ENCODE results near the gene NR2F1-AS1. TPM values are rescaled to one million over a fixed set of nuclear protein-coding genes. Genes with fewer than 3 reads are reported as not detected.

The NR2F1-AS1 gene
- total and polyA plus RNA-seq, 2 of the 4 experiments (the other 2 are of a cell fraction): 12.5 to 12.8 TPM

DNA sequence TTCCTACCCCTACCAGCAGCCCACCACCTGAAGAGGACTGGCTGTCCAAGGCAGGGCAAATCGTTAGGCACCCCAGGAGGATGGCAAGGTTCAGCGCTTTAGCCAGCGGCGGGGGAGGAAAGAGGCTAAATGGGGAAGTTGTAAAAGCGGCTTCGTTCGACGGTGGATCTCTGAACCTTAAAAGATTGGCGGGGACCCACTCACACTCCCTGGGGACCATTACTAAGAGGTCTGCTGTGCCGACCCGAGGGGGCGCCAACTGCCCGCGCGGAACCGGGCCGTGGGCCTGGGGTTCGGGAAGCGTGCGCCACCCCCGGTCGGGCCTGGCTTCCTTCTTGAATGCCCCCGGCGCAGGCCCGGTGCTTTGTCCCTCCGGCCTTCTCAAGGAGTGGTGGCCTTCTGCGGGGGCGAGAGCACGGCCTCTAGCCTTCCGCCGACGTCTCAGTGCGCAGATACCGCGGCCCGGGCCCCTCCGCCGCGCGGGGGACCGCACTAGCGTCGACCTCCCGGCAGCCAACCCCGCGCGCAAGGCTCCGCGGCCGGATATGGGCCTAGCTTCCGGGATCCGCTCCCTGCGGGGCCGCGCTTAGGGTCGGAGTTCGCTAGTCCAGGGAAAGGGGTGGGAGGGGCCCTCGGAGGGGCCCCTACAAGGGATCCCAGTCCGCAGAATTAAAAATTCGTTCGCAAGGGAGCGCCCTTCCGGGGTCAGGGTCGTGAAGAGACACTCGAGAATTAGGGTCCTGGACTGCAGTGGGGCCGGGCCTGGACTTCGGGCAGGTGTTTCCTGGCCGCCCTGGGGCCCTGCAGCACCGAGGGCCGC, 10.5 kb downstream of the NR2F1-AS1 start (continued):
- no peak for TF ChIP-seq NFE2L2 (IDR thresholded peaks at IDR 0.05; ENCODE audit: low read depth, low read length)

DNA sequence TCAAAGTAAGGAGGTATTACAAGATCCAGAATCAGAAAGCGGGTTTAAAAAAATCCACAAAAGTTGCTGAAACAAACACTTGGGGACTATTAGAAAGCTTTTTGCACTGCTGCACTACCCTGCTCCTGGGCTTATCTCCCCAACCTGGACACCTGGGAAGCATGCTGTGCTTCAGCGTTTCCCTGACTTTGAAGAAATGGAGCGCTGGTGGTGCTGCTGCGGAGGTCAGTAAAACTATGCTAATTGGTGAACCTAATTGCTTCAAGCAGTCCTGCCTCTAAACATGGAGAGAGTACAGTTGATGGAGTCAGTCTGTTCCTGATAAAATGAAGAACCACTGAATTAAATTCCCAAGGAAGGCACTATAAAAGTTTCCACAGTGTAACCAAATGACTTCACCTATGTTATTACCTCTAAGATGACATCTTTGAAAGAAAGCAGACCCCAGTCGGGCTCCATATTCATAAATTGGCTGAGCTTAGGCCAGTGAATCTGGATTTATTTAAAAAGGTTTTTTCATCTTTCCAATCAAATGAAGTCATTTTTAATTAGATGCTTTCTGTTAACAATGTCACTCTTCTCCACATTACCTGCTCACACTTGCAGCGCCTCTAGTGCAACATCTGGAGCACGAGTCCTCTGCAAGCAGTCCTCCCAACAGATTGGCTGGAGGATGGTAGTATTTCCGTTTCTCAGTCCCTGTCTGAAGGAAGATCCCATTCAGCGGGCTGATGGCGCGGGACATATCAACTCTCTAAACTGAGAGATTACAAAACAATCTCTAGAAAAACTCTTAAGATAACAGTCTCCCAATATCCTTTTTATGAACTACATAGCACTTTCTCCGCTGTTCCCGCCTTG, 11.5 kb downstream of the NR2F1-AS1 start:
- dilution Hi-C loops (cut with HindIII; ENCODE audit: low sequenced_read_pairs, unreplicated experiment): no loop called here
- in situ Hi-C loops (cut with MboI; ENCODE audit: low sequenced_read_pairs): loop anchor here (10.0 kb wide), 3 partner anchors 485 to 1025 kb away; no protein-coding TSS in a partner anchor
- H3K56ac ChIP-seq (ENCODE audit: extremely low read depth, insufficient read depth, low read length): no peak overlapping the region
- H3K14ac ChIP-seq (replicated peaks; ENCODE audit: low read depth, low read length): no peak overlapping the region
- POLR2A ChIA-PET (ENCODE audit: unreplicated experiment): no interaction called here
- H3K4me2 ChIP-seq (ENCODE audit: low read depth, low read length): no peak overlapping the region
- DNase-seq: no peak
- H2AK9ac ChIP-seq (replicated peaks; ENCODE audit: low read depth, low read length, poor library complexity): no peak overlapping the region
- intact Hi-C loops (cut with micrococcal nuclease): loop anchor here (2.0 kb wide), 1 partner anchor 761 kb away; no protein-coding TSS in a partner anchor
- no peak overlapping the region for H3K27ac ChIP-seq (ENCODE audit: insufficient read depth, low read length)
- H2AK5ac ChIP-seq (ENCODE audit: low read depth, low read length): no peak overlapping the region
- no peak for ATAC-seq (ENCODE audit: low read depth)
- H3K9me3 ChIP-seq (ENCODE audit: control insufficient read depth, insufficient read depth, low read length): no peaks in the 10 kb centered on the region
- no peak overlapping the region for H2AFZ ChIP-seq (replicated peaks; ENCODE audit: low read length, poor library complexity)
- H3K9ac ChIP-seq (ENCODE audit: low read depth, low read length): no peak overlapping the region
- H3K23ac ChIP-seq (ENCODE audit: low read depth, low read length): no peak overlapping the region
- no peaks in the 10 kb centered on the region for H3K27me3 ChIP-seq (ENCODE audit: control insufficient read depth, insufficient read depth, low read length)
- 100% methylated on average over 3 of the region's 13 CpGs; no CpG with 5 or more reads in 1 of the 2 experiments for WGBS, 2 experiments (ENCODE audit: extremely low coverage in 2 of 2, insufficient read length in 1 of 2)
- H2BK20ac ChIP-seq (ENCODE audit: low read depth, low read length): no peak overlapping the region
- no peak overlapping the region for H3K4ac ChIP-seq (ENCODE audit: low read depth, low read length)
- peaks cover 27 to 55% of the 10 kb centered on the region in 2 experiments for H3K79me1 ChIP-seq (ENCODE audit: low read depth in 1 of 2, low read length in 2 of 2)
- H3K4me3 ChIP-seq (ENCODE audit: insufficient read depth, low read depth, low read length): no peak overlapping the region
- no peak overlapping the region for H4K5ac ChIP-seq (ENCODE audit: low read depth, low read length)
- H2BK5ac ChIP-seq (ENCODE audit: low read depth, low read length, poor library complexity, severe bottlenecking): no peak overlapping the region
- no peaks in the 10 kb centered on the region for H3K9me1 ChIP-seq (ENCODE audit: insufficient read depth, low read length)
- H4K20me1 ChIP-seq (ENCODE audit: insufficient read depth, low read length): no peaks in the 10 kb centered on the region
- H2BK120ac ChIP-seq (ENCODE audit: low read depth, low read length): no peak overlapping the region
- no peak overlapping the region for H2BK15ac ChIP-seq (ENCODE audit: low read depth, low read length)
- CTCF ChIA-PET: no interaction called here
- H3K36me3 ChIP-seq (ENCODE audit: control insufficient read depth, insufficient read depth, low read length): peaks cover 26% of the 10 kb centered on the region
- no TSS peak for BruUV-seq (replicated peaks)
- H4K8ac ChIP-seq (ENCODE audit: low read depth in 2 of 2, low read length in 2 of 2): no peak overlapping the region
- TF ChIP-seq MAFK (IDR thresholded peaks at IDR 0.05; ENCODE audit: low read depth, low read length): no peak
- TF ChIP-seq MAZ (IDR thresholded peaks at IDR 0.05; ENCODE audit: borderline replicate concordance, low read depth, low read length): no peak
- no peak for TF ChIP-seq RFX5 (IDR thresholded peaks at IDR 0.05; ENCODE audit: low read depth, low read length)
- no peak for TF ChIP-seq NFE2L2 (IDR thresholded peaks at IDR 0.05; ENCODE audit: low read depth, low read length)
- TF ChIP-seq BHLHE40 (IDR thresholded peaks at IDR 0.05; ENCODE audit: low read depth, low read length): no peak
- TF ChIP-seq, protein P1, sequence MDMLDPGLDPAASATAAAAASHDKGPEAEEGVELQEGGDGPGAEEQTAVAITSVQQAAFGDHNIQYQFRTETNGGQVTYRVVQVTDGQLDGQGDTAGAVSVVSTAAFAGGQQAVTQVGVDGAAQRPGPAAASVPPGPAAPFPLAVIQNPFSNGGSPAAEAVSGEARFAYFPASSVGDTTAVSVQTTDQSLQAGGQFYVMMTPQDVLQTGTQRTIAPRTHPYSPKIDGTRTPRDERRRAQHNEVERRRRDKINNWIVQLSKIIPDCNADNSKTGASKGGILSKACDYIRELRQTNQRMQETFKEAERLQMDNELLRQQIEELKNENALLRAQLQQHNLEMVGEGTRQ (IDR thresholded peaks at IDR 0.05; ENCODE audit: low read depth, low read length): no peak
- TF ChIP-seq SMC3 (IDR thresholded peaks at IDR 0.05; ENCODE audit: low read depth, low read length): no peak
- no peak for TF ChIP-seq CEBPB (IDR thresholded peaks at IDR 0.05; ENCODE audit: low read depth, low read length)
- peaks cover 11% of the 10 kb centered on the region for H3K4me1 ChIP-seq (ENCODE audit: control insufficient read depth, insufficient read depth, low read length)
- H4K91ac ChIP-seq (ENCODE audit: insufficient read depth, low read depth, low read length): no peak overlapping the region
- no peak overlapping the region for H3K18ac ChIP-seq (ENCODE audit: low read depth, low read length)

Measured in IMR-90 (cell line).